Gastroesophageal sphincter (tissue), 4 donors: ENCODE data around the gene DUOX1. TPM values are rescaled to one million over a fixed set of nuclear protein-coding genes. Genes with fewer than 3 reads are reported as not detected.
A peak's percentile ranks its signal among the peaks of the same experiment; 100 is the strongest.

ENCODE experiments used
- ATAC-seq: fragments of 150-250 bp; one replicate; pipeline ENCODE4 v1.9.1; 2016; ENCODE audit warnings: mild to moderate bottlenecking, moderate library complexity
- H3K27ac ChIP-seq, 4 donors: fragments of 200-600 bp; sonication (generic) in 3 of 4; 1 replicate in 3 of 4; 2 replicates in 1 of 4; pipeline ENCODE4 v1.5.1; 2016 to 2019
- H3K27me3 ChIP-seq: fragments of 200-600 bp; sonication (generic); one replicate; pipeline ENCODE4 v1.5.1; 2019
- H3K36me3 ChIP-seq, 2 donors: fragments of 200-600 bp; sonication (generic); one replicate each; pipeline ENCODE4 v1.5.1; 2019; ENCODE audit warnings: control low read depth in 1 of 2
- H3K4me1 ChIP-seq, 3 donors: fragments of 200-600 bp; sonication (generic); 1 replicate in 2 of 3; 2 replicates in 1 of 3; pipeline ENCODE4 v1.5.1; 2016 to 2019; ENCODE audit warnings: control low read depth in 2 of 3
- H3K4me3 ChIP-seq, 2 donors: fragments of 200-600 bp; sonication (generic); one replicate each; pipeline ENCODE4 v1.5.1; 2019; ENCODE audit warnings: mild to moderate bottlenecking in 1 of 2, moderate library complexity in 1 of 2
- H3K9me3 ChIP-seq, 3 donors: fragments of 200-600 bp; sonication (generic); one replicate each; pipeline ENCODE4 v1.5.1; 2017 to 2019; ENCODE audit warnings: control low read depth in 2 of 3
- CTCF ChIP-seq, 4 experiments: fragments of 200-600 bp in 2 of 4; fragments of 450-650 bp in 2 of 4; sonication (generic) in 1 of 4; IDR thresholded peaks; one replicate each; pipeline ENCODE4 v1.5.1; 2017 to 2019; ENCODE audit warnings: antibody characterized with exemption in 4 of 4, mild to moderate bottlenecking in 2 of 4, moderate library complexity in 2 of 4
- EP300 ChIP-seq: sonication (generic); formaldehyde crosslinking; IDR thresholded peaks from one replicate; pipeline ENCODE4 v1.6.1; 2017; ENCODE audit warnings: antibody characterized with exemption, mild to moderate bottlenecking
- POLR2A ChIP-seq, 2 donors: fragments of 450-650 bp; IDR thresholded peaks; one replicate each; pipeline ENCODE4 v1.6.1; 2017; ENCODE audit warnings: antibody characterized with exemption in 2 of 2, mild to moderate bottlenecking in 2 of 2, moderate library complexity in 1 of 2
- POLR2AphosphoS5 ChIP-seq: sonication (generic); formaldehyde crosslinking; IDR thresholded peaks from one replicate; pipeline ENCODE4 v1.6.1; 2017; ENCODE audit warnings: antibody characterized with exemption
- WGBS, 2 donors: methylation state at CpG; one replicate each; pipeline ENCODE4 v1.1.5; 2018; ENCODE audit warnings: low coverage in 1 of 2; 5-methylcytosine and 5-hydroxymethylcytosine counted together
- total RNA-seq, 4 donors: library from RNA; depleted of rRNA; stranded (reverse); fragments of >200 nt; gene quantifications; one replicate each; pipeline ENCODE4 v1.1.0, GENCODE V29; 2016

Gene DUOX1
- total RNA-seq, 4 donors from 2014 or later = 0.08 to 2.7 (median 1.1) TPM

- peak; percentile 49 for ATAC-seq
- Histone ChIP-seq H3K27ac (peak overlapping the region; percentile 95 to 99 (median 98)), H3K27me3 (no peaks in the 10 kb centered on the region), H3K36me3 (no peaks in the 10 kb centered on the region), H3K4me3 (peak overlapping the region; percentile 42 to 74), H3K4me1 (peaks cover 0 to 25% (median 0%) of the 10 kb centered on the region in 3 donors), H3K9me3 (no peaks in the 10 kb centered on the region)
- WGBS, 2 donors = 11 to 12% methylated on average over 6 to 11 of the region's 34 CpGs
- TF ChIP-seq EP300 = no peak
- peak in 1 of 4 experiments; percentile 16 for TF ChIP-seq CTCF (IDR thresholded peaks at IDR 0.05)
Measured at GRCh38 chr15:45200799-45201556, 71.2 kb downstream of the DUOX1 start.

- H3K27ac ChIP-seq = peak overlapping the region in 3 of 4 donors; percentile 95 to 99 (median 98)
- no peak for ATAC-seq
- peak overlapping the region in 1 of 2 donors; percentile 74 for H3K4me3 ChIP-seq
- no peaks in the 10 kb centered on the region for H3K36me3 ChIP-seq
- TF ChIP-seq POLR2AphosphoS5 = no peak
- TF ChIP-seq CTCF (IDR thresholded peaks at IDR 0.05) = no peak
- no peak for TF ChIP-seq POLR2A (IDR thresholded peaks at IDR 0.05)
- TF ChIP-seq EP300 = no peak
- H3K9me3 ChIP-seq = no peaks in the 10 kb centered on the region
- H3K27me3 ChIP-seq = no peaks in the 10 kb centered on the region
- 80 to 91% methylated on average over 3 of the region's 3 CpGs for WGBS, 2 donors
- peaks cover 0 to 25% (median 0%) of the 10 kb centered on the region in 3 donors for H3K4me1 ChIP-seq
Measured at GRCh38 chr15:45201557-45201859, 71.7 kb downstream of the DUOX1 start.

- Histone ChIP-seq H3K27me3 (no peaks in the 10 kb centered on the region), H3K4me1 (peaks cover 0 to 25% (median 0%) of the 10 kb centered on the region in 3 donors), H3K36me3 (no peaks in the 10 kb centered on the region), H3K27ac (peak overlapping the region in 2 of 4 donors; percentile 98 to 99), H3K9me3 (no peaks in the 10 kb centered on the region), H3K4me3 (no peak overlapping the region)
- WGBS, 2 donors = 100% methylated on average over 1 of the region's 7 CpGs; no CpG with 5 or more reads in 1 of the 2 donors
- TF ChIP-seq EP300 (no peak), POLR2AphosphoS5 (no peak), POLR2A (IDR thresholded peaks at IDR 0.05) (no peak), CTCF (IDR thresholded peaks at IDR 0.05) (no peak)
- ATAC-seq = no peak
Measured at GRCh38 chr15:45201869-45202268, 72.1 kb downstream of the DUOX1 start.

- ATAC-seq = no peak
- no peaks in the 10 kb centered on the region for H3K36me3 ChIP-seq
- peaks cover 0 to 20% (median 0%) of the 10 kb centered on the region in 3 donors for H3K4me1 ChIP-seq
- no peak for TF ChIP-seq POLR2A (IDR thresholded peaks at IDR 0.05)
- TF ChIP-seq EP300 = no peak
- TF ChIP-seq POLR2AphosphoS5 = no peak
- TF ChIP-seq CTCF (IDR thresholded peaks at IDR 0.05) = no peak
- H3K4me3 ChIP-seq = no peak overlapping the region
- H3K9me3 ChIP-seq = no peaks in the 10 kb centered on the region
- no peak overlapping the region for H3K27ac ChIP-seq
- no peaks in the 10 kb centered on the region for H3K27me3 ChIP-seq
- WGBS, 2 donors = 50 to 55% methylated on average over 3 to 4 of the region's 4 CpGs
Measured at GRCh38 chr15:45203182-45203581, 73.4 kb downstream of the DUOX1 start.

- H3K4me3 ChIP-seq = no peak overlapping the region
- no peak for TF ChIP-seq POLR2AphosphoS5
- peak; percentile 37 to 64 (median 48) for TF ChIP-seq CTCF (IDR thresholded peaks at IDR 0.05)
- no peak for TF ChIP-seq POLR2A (IDR thresholded peaks at IDR 0.05)
- no peak for TF ChIP-seq EP300
- H3K36me3 ChIP-seq = no peaks in the 10 kb centered on the region
- 0% methylated on average over 2 of the region's 2 CpGs for WGBS, 2 donors
- H3K4me1 ChIP-seq = peaks cover 0 to 9% (median 0%) of the 10 kb centered on the region in 3 donors
- ATAC-seq = no peak
- H3K9me3 ChIP-seq = no peaks in the 10 kb centered on the region
- peaks cover 4% of the 10 kb centered on the region for H3K27me3 ChIP-seq
- H3K27ac ChIP-seq = no peak overlapping the region
Measured at GRCh38 chr15:45205192-45205591, 75.4 kb downstream of the DUOX1 start.
